Tibial nerve (tissue), 4 donors: Measurements from ENCODE around the gene SNX32. TPM values are rescaled to one million over a fixed set of nuclear protein-coding genes. Genes with fewer than 3 reads are reported as not detected.

Source experiments
- DNase-seq, 2 donors: peaks; one replicate each; pipeline ENCODE4 v3.0.0-alpha.2; 2019; ENCODE audit warnings: low spot score in 2 of 2
- H3K27ac ChIP-seq, 4 donors: fragments of 200-600 bp; sonication (generic) in 3 of 4; one replicate each; pipeline ENCODE4 v1.5.1; 2017 to 2019; ENCODE audit warnings: mild to moderate bottlenecking in 1 of 4
- H3K27me3 ChIP-seq, 2 donors: fragments of 200-600 bp; sonication (generic) in 1 of 2; one replicate each; pipeline versions ENCODE4 v1.5.1 to v1.6.0; 2017 to 2019
- H3K36me3 ChIP-seq, 3 donors: fragments of 200-600 bp; sonication (generic); one replicate each; pipeline ENCODE4 v1.5.1; 2018 to 2019
- H3K4me1 ChIP-seq, 4 donors: fragments of 200-600 bp; sonication (generic) in 3 of 4; one replicate each; pipeline ENCODE4 v1.5.1; 2017 to 2019
- H3K4me3 ChIP-seq, 4 donors: fragments of 200-600 bp; sonication (generic) in 3 of 4; one replicate each; pipeline ENCODE4 v1.5.1; 2017 to 2019; ENCODE audit warnings: mild to moderate bottlenecking in 1 of 4, moderate library complexity in 1 of 4
- H3K9me3 ChIP-seq, 4 donors: fragments of 200-600 bp; sonication (generic) in 3 of 4; one replicate each; pipeline ENCODE4 v1.5.1; 2017 to 2019
- EP300 ChIP-seq, 2 donors: sonication (generic); formaldehyde crosslinking; IDR thresholded peaks; one replicate each; pipeline ENCODE4 v1.6.1; 2017; ENCODE audit warnings: antibody characterized with exemption in 2 of 2, mild to moderate bottlenecking in 1 of 2
- POLR2A ChIP-seq, 2 donors: fragments of 450-650 bp; IDR thresholded peaks; one replicate each; pipeline ENCODE4 v1.6.1; 2017; ENCODE audit warnings: antibody characterized with exemption in 2 of 2, mild to moderate bottlenecking in 2 of 2, moderate library complexity in 2 of 2
- WGBS, 2 donors: methylation state at CpG; one replicate each; pipeline ENCODE4 v1.1.5; 2018; 5-methylcytosine and 5-hydroxymethylcytosine counted together
- total RNA-seq, 4 donors: library from RNA; depleted of rRNA; stranded (reverse); fragments of >200 nt; gene quantifications; one replicate each; pipeline ENCODE4 v1.1.0, GENCODE V29; 2016
- TF ChIP-seq, protein P1 (sequence below), 5 experiments: fragments of 200-600 bp in 3 of 5; fragments of 450-650 bp in 2 of 5; sonication (generic) in 3 of 5; IDR thresholded peaks; one replicate each; pipeline ENCODE4 v1.5.1; 2016 to 2019; ENCODE audit warnings: antibody characterized with exemption in 5 of 5, mild to moderate bottlenecking in 3 of 5, moderate library complexity in 2 of 5

Gene SNX32
- total RNA-seq, 4 donors from 2014 or later, result 0.78 to 2.5 (median 1.5) TPM; not detected in 1

DNA sequence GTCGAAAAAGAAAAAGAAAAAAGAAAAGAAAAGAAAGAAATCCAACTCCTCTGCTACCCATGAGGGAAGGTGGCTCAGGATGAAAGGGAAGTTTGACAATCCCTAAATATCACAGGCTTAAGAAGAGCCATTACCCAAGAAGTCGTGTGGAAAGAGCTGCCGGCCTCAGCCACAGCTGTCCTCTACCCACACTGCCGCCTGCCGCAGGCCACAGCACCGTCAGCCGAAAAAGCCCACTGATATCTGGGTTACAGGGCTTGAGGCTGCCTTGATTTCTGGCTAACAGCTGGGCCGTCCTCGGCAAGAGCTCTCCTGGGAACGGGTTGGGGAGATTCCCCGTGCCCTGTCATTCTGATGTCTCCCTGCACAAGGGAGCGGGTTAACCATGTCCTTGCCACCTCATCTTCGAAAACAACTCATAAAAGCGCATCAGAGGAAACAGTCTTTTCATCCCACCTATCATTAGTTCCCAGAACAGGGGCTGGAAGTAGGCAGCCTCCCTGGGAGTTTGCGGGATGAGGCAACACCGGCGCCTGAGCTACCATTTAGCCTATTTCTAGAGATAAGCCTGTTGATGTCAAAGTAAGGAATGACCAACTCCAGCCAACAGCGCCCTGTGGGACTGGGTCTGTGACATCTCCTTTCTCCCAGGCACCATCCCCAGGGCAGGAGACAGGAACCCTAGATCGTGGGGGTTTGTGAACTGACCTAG is 21.8 kb upstream of the SNX32 start:
- no peak overlapping the region for H3K27ac ChIP-seq
- no peak for DNase-seq
- WGBS, 2 donors, result 49 to 62% methylated on average over 19 of the region's 19 CpGs
- no peaks in the 10 kb centered on the region for H3K36me3 ChIP-seq
- no peaks in the 10 kb centered on the region for H3K27me3 ChIP-seq
- H3K4me3 ChIP-seq, result no peak overlapping the region
- no peaks in the 10 kb centered on the region for H3K9me3 ChIP-seq
- H3K4me1 ChIP-seq, result peaks cover 0 to 10% (median 1%) of the 10 kb centered on the region in 4 donors
- TF ChIP-seq EP300 (IDR thresholded peaks at IDR 0.05) (no peak), POLR2A (IDR thresholded peaks at IDR 0.05) (no peak)
- TF ChIP-seq, protein P1, sequence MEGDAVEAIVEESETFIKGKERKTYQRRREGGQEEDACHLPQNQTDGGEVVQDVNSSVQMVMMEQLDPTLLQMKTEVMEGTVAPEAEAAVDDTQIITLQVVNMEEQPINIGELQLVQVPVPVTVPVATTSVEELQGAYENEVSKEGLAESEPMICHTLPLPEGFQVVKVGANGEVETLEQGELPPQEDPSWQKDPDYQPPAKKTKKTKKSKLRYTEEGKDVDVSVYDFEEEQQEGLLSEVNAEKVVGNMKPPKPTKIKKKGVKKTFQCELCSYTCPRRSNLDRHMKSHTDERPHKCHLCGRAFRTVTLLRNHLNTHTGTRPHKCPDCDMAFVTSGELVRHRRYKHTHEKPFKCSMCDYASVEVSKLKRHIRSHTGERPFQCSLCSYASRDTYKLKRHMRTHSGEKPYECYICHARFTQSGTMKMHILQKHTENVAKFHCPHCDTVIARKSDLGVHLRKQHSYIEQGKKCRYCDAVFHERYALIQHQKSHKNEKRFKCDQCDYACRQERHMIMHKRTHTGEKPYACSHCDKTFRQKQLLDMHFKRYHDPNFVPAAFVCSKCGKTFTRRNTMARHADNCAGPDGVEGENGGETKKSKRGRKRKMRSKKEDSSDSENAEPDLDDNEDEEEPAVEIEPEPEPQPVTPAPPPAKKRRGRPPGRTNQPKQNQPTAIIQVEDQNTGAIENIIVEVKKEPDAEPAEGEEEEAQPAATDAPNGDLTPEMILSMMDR (IDR thresholded peaks at IDR 0.05), result no peak

DNA sequence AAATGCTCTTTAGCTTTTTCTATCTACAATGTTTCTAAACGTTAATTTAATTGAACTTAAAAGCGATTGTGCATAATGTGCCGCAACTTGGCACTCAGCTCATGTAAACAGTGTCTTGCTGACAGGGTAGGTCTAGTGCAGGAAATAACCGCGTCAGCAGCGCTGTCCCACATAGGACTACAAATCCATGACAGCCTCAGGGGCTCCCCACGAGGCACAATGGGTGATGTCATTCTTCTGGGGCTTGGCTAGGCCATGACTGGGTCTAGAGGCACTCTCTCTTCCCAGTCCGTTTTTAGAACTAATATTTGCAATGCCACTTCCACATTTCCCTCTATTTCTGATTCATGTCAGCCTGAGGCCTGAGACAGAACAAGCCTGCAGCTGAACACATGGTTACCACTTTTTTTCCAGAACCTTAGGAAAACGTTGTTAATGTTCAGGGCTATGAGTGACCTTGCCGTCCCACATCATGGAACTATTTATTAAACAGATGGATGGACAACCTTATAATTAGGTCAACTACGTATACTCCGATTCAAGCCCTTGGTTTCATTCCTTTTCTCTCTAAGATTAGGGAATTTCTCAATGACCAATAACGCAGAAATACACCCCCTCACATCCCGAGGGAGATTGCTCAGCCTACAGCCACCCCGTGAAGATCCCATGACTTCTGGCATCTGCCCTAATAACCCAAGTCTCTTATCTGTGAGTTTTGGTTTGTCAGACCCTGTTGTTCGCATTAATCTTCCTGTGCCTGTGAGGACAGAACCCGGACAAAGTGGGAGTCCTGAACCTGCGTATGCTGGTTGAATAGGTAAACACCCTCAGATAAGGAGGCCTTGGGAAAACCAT is 19.4 kb upstream of the SNX32 start:
- no peak overlapping the region for H3K4me3 ChIP-seq
- no peak for DNase-seq
- no peaks in the 10 kb centered on the region for H3K36me3 ChIP-seq
- 57 to 69% methylated on average over 18 of the region's 18 CpGs for WGBS, 2 donors
- no peak overlapping the region for H3K27ac ChIP-seq
- no peak for TF ChIP-seq EP300 (IDR thresholded peaks at IDR 0.05)
- TF ChIP-seq, protein P1 (IDR thresholded peaks at IDR 0.05), result no peak
- no peak for TF ChIP-seq POLR2A (IDR thresholded peaks at IDR 0.05)
- peaks cover 0 to 23% (median 9%) of the 10 kb centered on the region in 4 donors for H3K4me1 ChIP-seq
- no peaks in the 10 kb centered on the region for H3K9me3 ChIP-seq
- no peaks in the 10 kb centered on the region for H3K27me3 ChIP-seq

DNA sequence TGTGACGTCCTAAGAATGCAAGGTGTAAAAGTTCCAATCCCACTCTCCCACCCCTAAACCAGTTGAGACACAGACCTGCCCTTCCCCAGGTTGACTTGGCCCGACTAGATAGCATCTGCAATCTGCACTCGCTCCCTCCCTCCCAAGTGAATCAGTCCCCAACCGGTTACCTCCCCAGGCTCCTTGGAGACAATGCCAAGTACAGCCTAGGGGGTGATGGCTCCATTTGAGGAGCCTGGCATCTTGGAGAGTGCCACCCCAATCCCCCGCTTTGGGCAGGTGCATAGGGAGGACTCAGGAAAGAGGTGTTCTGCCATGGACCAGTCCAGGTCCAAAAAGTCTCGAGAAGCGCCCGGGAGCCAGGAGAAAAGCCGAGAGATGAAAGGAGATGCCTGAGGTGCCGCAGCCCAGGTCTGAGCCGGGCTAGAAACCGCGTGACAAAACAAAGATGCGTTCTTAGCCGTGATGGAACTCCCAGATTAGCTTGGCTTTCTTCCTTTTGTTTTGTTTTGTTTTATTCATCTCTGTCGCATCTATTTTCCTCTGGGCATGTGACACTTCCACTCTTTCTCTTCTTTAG is 18.7 kb upstream of the SNX32 start:
- no peaks in the 10 kb centered on the region for H3K27me3 ChIP-seq
- H3K36me3 ChIP-seq, result no peaks in the 10 kb centered on the region
- peaks cover 0 to 23% (median 9%) of the 10 kb centered on the region in 4 donors for H3K4me1 ChIP-seq
- DNase-seq, result no peak
- H3K9me3 ChIP-seq, result no peaks in the 10 kb centered on the region
- H3K4me3 ChIP-seq, result no peak overlapping the region
- 85 to 90% methylated on average over 16 of the region's 16 CpGs for WGBS, 2 donors
- TF ChIP-seq POLR2A (IDR thresholded peaks at IDR 0.05) (no peak), EP300 (IDR thresholded peaks at IDR 0.05) (no peak)
- TF ChIP-seq, protein P1 (IDR thresholded peaks at IDR 0.05), result no peak
- no peak overlapping the region for H3K27ac ChIP-seq

DNA sequence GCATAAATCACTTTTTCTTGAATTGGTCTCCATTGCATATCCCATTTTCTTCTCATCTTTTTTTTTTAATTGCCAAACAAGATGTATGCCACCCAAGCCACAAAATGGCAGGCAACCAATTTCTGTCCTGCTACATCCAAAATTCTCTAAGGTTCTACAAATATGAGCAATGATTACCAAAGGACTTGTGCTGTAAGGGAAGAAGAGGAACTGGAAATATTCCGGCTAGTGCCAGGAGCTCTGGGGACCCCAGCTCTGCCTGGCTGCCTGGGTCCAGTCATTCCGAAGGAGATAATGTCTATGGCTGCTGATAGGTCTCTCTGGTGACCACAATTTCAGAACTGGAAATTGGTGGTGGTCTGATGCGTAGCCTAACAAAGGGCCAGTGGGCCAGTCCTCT is 17.1 kb upstream of the SNX32 start:
- WGBS, 2 donors, result 90 to 94% methylated on average over 3 of the region's 3 CpGs
- Histone ChIP-seq H3K36me3 (no peaks in the 10 kb centered on the region), H3K9me3 (no peaks in the 10 kb centered on the region), H3K27me3 (no peaks in the 10 kb centered on the region), H3K4me1 (peaks cover 0 to 23% (median 9%) of the 10 kb centered on the region in 4 donors), H3K4me3 (no peak overlapping the region), H3K27ac (peak overlapping the region in 1 of 4 donors; percentile 89)
- TF ChIP-seq POLR2A (IDR thresholded peaks at IDR 0.05), result no peak
- TF ChIP-seq EP300 (IDR thresholded peaks at IDR 0.05), result no peak
- TF ChIP-seq, protein P1 (IDR thresholded peaks at IDR 0.05), result no peak
- no peak for DNase-seq
